HG02943 (cell line): ENCODE data around the gene CYP27B1.

Source experiments
- ATAC-seq: cut with Tn5 transposase; IDR thresholded peaks from one replicate; pipeline ENCODE4 v1.9.1; 2021; ENCODE audit warnings: mild to moderate bottlenecking, low read depth, moderate library complexity; ENCODE audit not compliant: unreplicated experiment

CYP27B1 gene

GRCh38 chr12:57767305-57767698 is 424 bp upstream of the CYP27B1 start:
- no peak for ATAC-seq

DNA sequence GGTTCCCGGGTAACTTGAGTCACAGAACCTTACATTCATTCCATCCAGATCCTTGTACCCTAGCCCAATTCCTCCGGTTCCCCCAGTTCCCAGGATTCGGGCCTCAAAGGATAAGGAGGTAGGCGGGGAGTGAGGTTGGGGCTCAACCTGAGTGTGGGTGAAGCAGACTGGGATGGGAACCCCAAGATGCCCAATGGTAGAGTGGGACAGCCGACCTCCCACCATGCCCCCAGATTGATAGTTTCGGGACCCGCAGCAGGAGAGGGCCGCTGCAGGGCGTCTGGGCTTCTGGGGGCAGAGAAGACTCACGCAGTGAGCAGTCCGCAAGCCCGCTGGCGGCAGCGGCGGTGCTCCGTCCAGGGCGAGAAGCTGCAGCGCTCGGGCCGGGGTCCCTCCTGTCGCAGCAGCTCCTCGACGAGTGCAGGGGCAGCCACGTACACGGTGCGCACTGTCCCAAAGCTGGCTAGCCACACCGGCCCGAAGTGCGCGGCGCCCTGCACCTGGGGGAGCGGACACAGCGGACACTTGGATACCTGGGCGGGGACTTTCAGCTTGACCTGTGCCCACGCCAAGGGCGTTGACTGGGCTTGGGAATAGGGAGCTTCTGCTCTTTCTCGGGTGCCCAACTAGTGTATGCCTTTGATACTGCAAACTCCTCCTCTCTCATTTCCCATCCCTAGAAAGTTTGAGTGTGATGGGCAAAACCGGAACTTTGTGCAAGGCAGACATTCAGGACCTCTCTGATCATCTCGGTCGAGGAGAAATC is 997 bp downstream of the CYP27B1 start:
- no peak for ATAC-seq

- no peak for ATAC-seq
These were observed 1.7 kb downstream of the CYP27B1 start for GRCh38 chr12:57765003-57765697.

DNA sequence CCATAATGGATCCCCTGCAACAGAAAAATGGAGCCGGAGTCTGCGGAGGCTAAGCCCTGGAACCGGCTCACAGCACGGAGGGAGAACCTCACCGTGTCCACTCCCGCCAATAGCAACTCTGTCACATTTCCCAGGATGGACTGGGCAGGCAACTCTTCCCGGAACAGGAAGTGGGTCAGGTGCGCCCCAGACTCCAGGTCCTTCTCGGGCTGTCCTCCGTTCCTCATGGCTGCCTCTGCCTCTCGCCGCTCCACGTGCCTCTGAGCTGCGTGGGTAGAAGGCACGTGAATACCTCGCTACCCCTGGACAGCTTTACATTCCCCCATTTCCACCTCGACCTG is 2.2 kb downstream of the CYP27B1 start:
- no peak for ATAC-seq

DNA sequence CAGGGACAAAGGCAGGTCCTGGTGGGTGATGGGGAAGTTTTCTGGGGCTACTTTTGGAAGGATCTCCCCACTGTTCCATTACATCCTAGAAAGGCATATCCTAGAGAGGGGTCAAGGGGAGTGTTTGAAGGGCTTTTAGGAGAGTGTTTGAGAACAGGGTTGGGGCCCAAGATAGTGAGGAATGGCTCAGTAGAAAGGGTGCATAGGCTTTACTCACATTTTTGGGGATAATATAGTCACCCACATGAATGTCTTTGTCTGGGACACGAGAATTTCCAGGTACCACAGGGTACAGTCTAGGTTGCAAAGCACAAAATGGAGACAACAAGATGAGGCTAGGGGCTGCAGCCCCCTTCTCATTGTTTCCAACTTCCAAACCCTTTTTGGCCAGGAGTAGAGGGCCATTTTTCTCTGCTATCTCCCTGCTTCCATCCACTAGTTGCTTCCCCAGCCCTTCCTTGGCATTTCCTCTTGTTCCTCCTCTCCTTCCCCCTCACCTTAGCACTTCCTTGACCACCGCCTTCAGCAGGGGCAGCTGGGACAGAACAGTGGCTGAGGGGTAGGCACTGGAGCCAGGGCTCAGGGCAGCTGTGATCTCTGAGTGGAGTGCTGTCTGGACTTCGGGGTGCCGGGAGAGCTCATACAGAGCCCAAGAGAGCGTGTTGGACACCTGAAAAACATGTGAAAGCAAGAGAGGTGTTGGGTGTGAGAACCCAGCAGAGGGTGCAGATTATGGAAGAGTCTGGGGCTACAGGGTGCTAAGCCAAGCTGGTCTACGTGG is 2.8 kb downstream of the CYP27B1 start:
- no peak for ATAC-seq

GRCh38 chr12:57762463-57762862 is 4.4 kb downstream of the CYP27B1 start:
- no peak for ATAC-seq

- ATAC-seq: no peak
These were observed 5.4 kb downstream of the CYP27B1 start for GRCh38 chr12:57761391-57761998.

GRCh38 chr12:57760347-57760982 is 6.4 kb downstream of the CYP27B1 start:
- ATAC-seq: no peak

GRCh38 chr12:57759360-57759980 is 7.4 kb downstream of the CYP27B1 start:
- no peak for ATAC-seq

- ATAC-seq: no peak
These were observed 8.1 kb downstream of the CYP27B1 start for GRCh38 chr12:57758552-57759359.

GRCh38 chr12:57757771-57758170 is 9.1 kb downstream of the CYP27B1 start:
- ATAC-seq: no peak

DNA sequence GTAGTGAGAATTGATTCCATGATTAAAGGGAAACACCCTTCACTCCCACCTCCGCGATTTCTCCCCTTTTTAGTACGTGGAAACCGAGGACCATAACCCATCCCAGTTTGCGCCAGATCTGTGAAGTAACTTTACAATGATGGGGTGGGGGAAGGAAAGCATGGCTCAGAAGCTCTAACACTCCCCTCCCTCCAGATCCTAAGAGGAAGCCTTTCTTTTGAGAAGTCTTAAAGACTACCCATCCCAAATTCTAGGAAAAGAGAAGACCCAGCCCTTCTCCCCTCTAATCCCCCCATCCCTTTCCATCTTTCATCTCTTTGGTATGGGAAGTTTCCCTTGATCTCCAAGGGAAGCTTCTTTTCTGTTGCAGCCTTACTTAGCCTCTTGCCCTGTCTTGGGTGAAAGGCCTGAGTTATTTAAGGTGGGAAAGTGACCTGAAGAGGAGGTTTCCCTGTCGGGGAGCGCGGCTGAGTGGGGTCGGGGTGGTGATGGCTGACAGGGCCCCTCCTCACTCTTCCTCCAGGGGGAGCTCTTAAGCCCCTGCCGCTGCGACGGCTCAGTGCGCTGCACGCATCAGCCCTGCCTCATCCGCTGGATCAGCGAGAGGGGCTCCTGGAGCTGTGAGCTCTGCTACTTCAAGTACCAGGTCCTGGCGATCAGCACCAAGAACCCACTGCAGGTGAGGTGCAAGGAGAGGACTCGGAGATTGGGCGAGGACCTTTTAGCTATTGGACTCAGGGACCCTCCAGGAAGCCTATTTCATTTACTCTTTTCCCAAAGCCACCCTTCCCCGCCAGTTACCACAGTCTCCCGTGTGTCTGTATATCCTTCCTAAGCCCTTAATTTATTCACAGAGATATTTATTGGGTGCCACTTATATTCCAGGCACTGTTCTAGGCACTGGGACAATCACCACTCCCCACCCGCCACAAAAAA is 10.2 kb downstream of the CYP27B1 start:
- ATAC-seq: no peak

DNA sequence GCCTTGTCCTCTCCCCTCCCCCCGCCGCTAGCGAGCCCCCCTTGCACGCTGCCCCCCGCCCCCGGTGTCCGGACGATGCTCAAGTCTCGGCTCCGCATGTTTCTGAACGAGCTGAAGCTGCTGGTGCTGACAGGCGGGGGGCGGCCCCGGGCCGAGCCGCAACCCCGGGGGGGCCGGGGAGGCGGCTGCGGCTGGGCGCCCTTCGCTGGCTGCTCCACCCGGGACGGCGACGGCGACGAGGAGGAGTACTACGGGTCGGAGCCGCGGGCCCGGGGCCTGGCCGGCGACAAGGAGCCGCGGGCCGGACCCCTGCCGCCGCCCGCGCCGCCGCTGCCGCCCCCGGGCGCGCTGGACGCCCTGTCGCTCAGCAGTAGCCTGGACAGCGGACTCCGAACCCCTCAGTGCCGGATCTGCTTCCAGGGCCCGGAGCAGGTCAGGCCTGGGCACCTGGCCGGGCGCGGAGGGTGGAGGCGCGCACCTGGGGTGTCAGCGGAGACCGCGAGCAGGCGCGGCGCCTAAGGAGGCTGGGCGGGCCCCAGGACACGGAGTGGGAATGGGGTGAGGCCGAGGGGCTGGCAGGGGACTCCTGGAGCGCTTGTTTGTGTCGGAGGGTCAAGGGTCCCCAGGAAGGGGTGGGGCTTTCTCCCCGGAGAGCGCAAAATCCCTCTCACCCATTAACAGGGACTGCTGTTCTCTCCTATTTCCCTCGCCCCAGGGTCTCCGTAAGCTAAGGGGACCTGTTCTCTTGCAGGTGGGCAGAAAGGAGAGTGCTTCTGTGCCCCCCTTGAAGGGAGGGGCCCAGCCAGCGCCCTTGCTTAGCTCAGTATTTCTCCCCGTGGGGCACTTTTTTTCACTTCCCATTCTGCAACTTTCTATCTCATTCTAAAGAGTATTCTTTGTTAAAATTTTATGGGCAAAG is 11.2 kb downstream of the CYP27B1 start:
- no peak for ATAC-seq

DNA sequence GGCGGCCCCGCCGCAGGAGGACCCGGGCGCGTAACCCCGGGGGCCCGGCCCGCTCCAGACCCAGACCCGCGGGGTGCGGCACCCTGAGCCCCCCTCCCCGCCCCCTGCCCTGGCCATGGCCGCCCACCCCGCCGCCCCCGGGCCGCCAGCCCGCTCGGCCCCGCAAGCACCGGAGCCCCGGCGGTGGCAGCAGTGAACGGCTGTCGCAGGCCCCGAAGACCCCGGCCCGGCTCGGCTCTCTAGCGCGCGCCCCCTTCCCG is 11.8 kb downstream of the CYP27B1 start:
- ATAC-seq: no peak

DNA sequence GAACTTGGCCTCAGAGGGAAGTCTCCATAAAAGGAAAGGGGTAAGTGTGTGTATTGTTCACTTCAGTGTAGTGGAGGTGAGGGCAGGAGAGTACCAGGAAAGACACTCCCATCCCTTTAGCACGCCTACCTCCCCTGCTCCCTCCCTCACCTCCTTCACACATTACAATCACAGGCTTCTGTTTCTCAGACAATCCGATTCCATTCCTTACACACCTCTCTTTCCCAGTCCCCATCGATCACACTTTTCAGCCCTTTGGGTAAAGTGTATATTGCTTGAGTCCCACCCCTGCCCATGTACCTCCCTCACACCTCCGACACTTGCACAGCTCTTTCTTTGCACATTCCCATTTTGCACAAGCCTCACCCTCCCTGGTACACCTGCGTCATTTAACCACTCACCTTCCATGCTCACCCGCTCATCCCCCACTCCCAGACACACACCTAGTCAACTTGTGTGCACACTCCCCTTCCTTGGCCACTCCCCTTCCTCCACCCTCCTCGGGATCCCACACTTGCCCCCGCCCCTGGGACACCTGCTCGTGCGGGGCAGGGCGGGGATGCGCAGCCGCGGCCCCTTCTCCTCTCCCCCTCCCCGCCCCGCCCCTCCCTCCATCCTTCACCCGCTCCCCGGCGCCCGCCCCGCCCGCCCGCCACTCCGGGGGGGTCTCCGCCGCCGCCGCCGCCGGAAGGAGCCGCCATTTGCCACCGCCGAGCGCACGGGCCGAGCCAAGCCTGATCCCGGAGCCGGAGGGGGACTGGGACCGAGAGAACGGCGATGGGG is 12.3 kb downstream of the CYP27B1 start, which contains the start of gene MARCHF9:
Gene MARCHF9 (plus strand): TSS at position 693 of the 783 bp plus-strand sequence. CDS start 426 bp downstream, outside the sequence.
- no peak for ATAC-seq

DNA sequence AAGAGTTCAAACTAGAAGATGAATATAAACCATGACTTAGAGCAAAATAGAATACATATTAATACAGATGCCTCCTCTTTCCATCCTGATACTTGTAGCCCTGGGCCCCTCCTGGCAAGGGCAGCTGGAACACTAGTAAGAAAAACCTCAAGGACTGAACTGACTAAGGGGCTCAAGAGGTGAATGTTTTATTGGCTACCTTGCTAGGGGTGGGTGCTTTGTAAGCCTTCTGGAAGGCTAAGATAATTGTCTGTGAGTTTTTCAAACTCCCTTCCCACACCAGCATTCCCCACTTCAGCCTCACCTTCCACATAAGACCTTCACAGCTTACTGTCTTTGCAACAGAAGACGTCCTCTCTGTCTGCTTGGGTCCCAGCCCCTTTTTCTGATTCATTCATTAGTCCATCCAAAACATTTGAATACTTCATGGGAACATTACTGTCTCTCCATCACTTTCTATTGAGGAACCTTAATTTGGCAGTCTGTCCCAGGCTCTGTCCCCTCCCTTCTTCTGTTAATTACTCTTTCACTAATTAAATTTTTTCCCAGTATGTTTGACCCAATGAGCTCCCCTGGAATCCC is 13.0 kb downstream of the CYP27B1 start:
- ATAC-seq: no peak
